K562 (cell line): Measurements from ENCODE around the gene STIL. TPM values are rescaled to one million over a fixed set of nuclear protein-coding genes. Genes with fewer than 3 reads are reported as not detected.
A peak's percentile ranks its signal among the peaks of the same experiment; 100 is the strongest.

ENCODE experiments used
- PHF20 ChIP-seq: fragments of 450-650 bp; IDR thresholded peaks from 2 replicates; pipeline ENCODE4 v1.6.1; 2018; ENCODE audit not compliant: partially characterized antibody
- UBTF ChIP-seq, 2 experiments: IDR thresholded peaks; 2 replicates each; pipeline ENCODE4 v1.6.1; 2012; ENCODE audit warnings: improper control_type of control experiment in 2 of 2, low read depth in 2 of 2, low read length in 2 of 2, borderline replicate concordance in 1 of 2
- ZNF274 ChIP-seq: IDR thresholded peaks from 2 replicates; pipeline ENCODE4 v1.6.1; 2011; ENCODE audit warnings: low read depth, mild to moderate bottlenecking, low read length, moderate library complexity, borderline replicate concordance
- ZNF655 ChIP-seq: fragments of 250-450 bp; sonication (Bioruptor Pico); IDR thresholded peaks from 2 replicates; pipeline ENCODE4 v1.5.0; 2021
- polyA plus RNA-seq, 8 experiments: library from polyadenylated mRNA; depleted of rRNA in 4 of 8; stranded (reverse) in 5 of 8; unstranded in 3 of 8; fragments of >200 nt; fragmentation: Nextera tagmentation in 2 of 8; fragmentation: Illumina TruSeq in 1 of 8; extraction: Ambion mirVana in 2 of 8; extraction: Trizol in 1 of 8; gene quantifications; 2 replicates each; pipeline versions ENCODE4 v1.2.1 to v1.2.3, GENCODE V29; 2011 to 2014; ENCODE audit warnings: inconsistent platforms in 1 of 8, missing spikeins in 1 of 8
- total RNA-seq, 7 experiments: library from RNA; depleted of rRNA in 6 of 7; stranded (reverse); fragments of >200 nt in 6 of 7; fragmentation: Illumina TruSeq in 2 of 7; extraction: Trizol in 2 of 7; gene quantifications; 2 replicates each; pipeline versions ENCODE4 v1.2.1 to v1.2.3, GENCODE V29; 2011 to 2021; ENCODE audit warnings: low replicate concordance in 1 of 7
- TF ChIP-seq, protein P1 (sequence below), 2 experiments: fragments of 150-350 bp in 1 of 2; IDR thresholded peaks; 2 replicates each; pipeline ENCODE4 v1.6.1; 2012 to 2016; ENCODE audit warnings: low read depth in 2 of 2, low read length in 2 of 2, mild to moderate bottlenecking in 1 of 2, moderate library complexity in 1 of 2
- TF ChIP-seq, protein P2 (sequence below): sonication (generic); formaldehyde crosslinking; IDR thresholded peaks from 2 replicates; pipeline ENCODE4 v1.9.0; 2022; ENCODE audit warnings: mild to moderate bottlenecking, missing genetic modification reagents
- TF ChIP-seq, protein P3 (sequence below): fragments of 250-450 bp; sonication (Bioruptor Pico); IDR thresholded peaks from 2 replicates; pipeline ENCODE4 v1.5.0; 2021; ENCODE audit warnings: mild to moderate bottlenecking, borderline replicate concordance

STIL gene
- total and polyA plus RNA-seq, 9 of the 15 experiments (the other 6 are each of a cell fraction or from before 2014, with no cell fraction given): 10.5 to 77.4 (median 39.6) TPM

DNA sequence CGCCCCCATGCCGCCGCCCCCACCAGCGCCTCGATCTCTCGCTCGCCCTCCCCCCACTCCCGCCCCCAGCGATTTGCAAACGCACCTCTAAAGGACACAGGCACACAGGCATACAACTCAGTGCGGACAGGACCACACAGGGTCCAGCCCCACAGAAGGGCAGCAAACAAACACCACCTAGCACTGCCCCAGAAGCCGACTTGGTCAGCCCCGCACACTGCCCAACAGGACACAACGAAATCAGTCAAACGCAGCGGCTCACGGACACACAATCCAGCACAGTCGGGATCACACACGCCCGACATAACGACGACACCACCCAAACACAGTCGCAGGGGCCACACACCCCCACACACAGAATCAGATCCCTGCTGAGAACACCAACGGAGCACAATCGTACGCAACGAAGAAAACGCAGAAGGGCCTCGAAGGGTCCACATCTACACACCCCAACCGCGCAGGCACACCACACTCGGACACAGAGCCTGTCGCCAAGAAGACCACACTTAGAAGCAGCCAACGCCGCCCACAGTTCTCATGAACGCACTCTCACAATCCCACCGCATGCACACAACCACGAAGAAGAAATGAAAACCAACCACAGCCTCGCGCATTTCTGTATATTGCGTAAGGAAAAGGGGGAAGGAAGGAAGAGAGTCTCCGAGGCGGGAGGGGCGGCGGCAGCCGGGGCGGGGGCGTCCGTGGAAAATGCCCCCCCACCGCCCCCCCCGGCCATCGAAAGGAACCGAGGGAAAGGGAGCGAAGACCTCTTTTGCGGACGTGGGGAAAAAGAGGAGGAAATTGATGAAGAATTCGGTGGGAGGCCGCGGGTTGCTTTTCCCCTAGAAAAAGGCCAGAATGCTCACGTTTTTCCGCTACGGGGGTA, 82.4 kb downstream of the STIL start (continued):
- TF ChIP-seq, protein P1, sequence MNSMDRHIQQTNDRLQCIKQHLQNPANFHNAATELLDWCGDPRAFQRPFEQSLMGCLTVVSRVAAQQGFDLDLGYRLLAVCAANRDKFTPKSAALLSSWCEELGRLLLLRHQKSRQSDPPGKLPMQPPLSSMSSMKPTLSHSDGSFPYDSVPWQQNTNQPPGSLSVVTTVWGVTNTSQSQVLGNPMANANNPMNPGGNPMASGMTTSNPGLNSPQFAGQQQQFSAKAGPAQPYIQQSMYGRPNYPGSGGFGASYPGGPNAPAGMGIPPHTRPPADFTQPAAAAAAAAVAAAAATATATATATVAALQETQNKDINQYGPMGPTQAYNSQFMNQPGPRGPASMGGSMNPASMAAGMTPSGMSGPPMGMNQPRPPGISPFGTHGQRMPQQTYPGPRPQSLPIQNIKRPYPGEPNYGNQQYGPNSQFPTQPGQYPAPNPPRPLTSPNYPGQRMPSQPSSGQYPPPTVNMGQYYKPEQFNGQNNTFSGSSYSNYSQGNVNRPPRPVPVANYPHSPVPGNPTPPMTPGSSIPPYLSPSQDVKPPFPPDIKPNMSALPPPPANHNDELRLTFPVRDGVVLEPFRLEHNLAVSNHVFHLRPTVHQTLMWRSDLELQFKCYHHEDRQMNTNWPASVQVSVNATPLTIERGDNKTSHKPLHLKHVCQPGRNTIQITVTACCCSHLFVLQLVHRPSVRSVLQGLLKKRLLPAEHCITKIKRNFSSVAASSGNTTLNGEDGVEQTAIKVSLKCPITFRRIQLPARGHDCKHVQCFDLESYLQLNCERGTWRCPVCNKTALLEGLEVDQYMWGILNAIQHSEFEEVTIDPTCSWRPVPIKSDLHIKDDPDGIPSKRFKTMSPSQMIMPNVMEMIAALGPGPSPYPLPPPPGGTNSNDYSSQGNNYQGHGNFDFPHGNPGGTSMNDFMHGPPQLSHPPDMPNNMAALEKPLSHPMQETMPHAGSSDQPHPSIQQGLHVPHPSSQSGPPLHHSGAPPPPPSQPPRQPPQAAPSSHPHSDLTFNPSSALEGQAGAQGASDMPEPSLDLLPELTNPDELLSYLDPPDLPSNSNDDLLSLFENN (IDR thresholded peaks at IDR 0.05; ENCODE audit: low read depth in 2 of 2, low read length in 2 of 2): peak in 1 of 2 experiments; percentile 49; a peak in 1 of 4 replicates
- TF ChIP-seq, protein P2, sequence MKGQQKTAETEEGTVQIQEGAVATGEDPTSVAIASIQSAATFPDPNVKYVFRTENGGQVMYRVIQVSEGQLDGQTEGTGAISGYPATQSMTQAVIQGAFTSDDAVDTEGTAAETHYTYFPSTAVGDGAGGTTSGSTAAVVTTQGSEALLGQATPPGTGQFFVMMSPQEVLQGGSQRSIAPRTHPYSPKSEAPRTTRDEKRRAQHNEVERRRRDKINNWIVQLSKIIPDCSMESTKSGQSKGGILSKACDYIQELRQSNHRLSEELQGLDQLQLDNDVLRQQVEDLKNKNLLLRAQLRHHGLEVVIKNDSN (CRISPR knock-in tag): no peak
- TF ChIP-seq UBTF (IDR thresholded peaks at IDR 0.05; ENCODE audit: borderline replicate concordance in 1 of 2, low read depth in 2 of 2, low read length in 2 of 2) (peak; percentile 52 to 67; a peak in 1 of 4 replicates), PHF20 (peak; percentile 79), ZNF655 (CRISPR knock-in tag) (no peak), ZNF274 (no peak)
- TF ChIP-seq, protein P3, sequence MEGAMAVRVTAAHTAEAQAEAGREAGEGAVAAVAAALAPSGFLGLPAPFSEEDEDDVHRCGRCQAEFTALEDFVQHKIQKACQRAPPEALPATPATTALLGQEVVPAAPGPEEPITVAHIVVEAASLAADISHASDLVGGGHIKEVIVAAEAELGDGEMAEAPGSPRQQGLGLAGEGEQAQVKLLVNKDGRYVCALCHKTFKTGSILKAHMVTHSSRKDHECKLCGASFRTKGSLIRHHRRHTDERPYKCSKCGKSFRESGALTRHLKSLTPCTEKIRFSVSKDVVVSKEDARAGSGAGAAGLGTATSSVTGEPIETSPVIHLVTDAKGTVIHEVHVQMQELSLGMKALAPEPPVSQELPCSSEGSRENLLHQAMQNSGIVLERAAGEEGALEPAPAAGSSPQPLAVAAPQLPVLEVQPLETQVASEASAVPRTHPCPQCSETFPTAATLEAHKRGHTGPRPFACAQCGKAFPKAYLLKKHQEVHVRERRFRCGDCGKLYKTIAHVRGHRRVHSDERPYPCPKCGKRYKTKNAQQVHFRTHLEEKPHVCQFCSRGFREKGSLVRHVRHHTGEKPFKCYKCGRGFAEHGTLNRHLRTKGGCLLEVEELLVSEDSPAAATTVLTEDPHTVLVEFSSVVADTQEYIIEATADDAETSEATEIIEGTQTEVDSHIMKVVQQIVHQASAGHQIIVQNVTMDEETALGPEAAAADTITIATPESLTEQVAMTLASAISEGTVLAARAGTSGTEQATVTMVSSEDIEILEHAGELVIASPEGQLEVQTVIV (CRISPR knock-in tag): no peak
